Esophagus muscularis mucosa (tissue), 4 donors: ENCODE measurements around the gene NRXN3.

Experiments used
- EP300 ChIP-seq: sonication (generic); formaldehyde crosslinking; IDR thresholded peaks from one replicate; pipeline ENCODE4 v1.6.1; 2017; ENCODE audit warnings: antibody characterized with exemption
- POLR2A ChIP-seq: fragments of 450-650 bp; IDR thresholded peaks from one replicate; pipeline ENCODE4 v1.6.1; 2017; ENCODE audit warnings: antibody characterized with exemption, moderate library complexity, mild to moderate bottlenecking, low read depth
- POLR2AphosphoS5 ChIP-seq, 2 donors: sonication (generic); formaldehyde crosslinking; IDR thresholded peaks; one replicate each; pipeline ENCODE4 v1.6.1; 2017; ENCODE audit warnings: antibody characterized with exemption in 2 of 2
- TF ChIP-seq, protein P1 (sequence below), 3 experiments: fragments of 200-600 bp in 2 of 3; fragments of 450-650 bp in 1 of 3; sonication (generic) in 2 of 3; IDR thresholded peaks; one replicate each; pipeline ENCODE4 v1.5.1; 2017 to 2019; ENCODE audit warnings: antibody characterized with exemption in 3 of 3, mild to moderate bottlenecking in 2 of 3, moderate library complexity in 1 of 3

- TF ChIP-seq, protein P1, sequence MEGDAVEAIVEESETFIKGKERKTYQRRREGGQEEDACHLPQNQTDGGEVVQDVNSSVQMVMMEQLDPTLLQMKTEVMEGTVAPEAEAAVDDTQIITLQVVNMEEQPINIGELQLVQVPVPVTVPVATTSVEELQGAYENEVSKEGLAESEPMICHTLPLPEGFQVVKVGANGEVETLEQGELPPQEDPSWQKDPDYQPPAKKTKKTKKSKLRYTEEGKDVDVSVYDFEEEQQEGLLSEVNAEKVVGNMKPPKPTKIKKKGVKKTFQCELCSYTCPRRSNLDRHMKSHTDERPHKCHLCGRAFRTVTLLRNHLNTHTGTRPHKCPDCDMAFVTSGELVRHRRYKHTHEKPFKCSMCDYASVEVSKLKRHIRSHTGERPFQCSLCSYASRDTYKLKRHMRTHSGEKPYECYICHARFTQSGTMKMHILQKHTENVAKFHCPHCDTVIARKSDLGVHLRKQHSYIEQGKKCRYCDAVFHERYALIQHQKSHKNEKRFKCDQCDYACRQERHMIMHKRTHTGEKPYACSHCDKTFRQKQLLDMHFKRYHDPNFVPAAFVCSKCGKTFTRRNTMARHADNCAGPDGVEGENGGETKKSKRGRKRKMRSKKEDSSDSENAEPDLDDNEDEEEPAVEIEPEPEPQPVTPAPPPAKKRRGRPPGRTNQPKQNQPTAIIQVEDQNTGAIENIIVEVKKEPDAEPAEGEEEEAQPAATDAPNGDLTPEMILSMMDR (IDR thresholded peaks at IDR 0.05): no peak
- TF ChIP-seq POLR2A (no peak), EP300 (no peak), POLR2AphosphoS5 (IDR thresholded peaks at IDR 0.05) (no peak)
Measured at GRCh38 chr14:79555429-79555828, 1385.3 kb downstream of the NRXN3 start.
